Measurements from ENCODE around the gene ATG13. TPM values are rescaled to one million over a fixed set of nuclear protein-coding genes. Genes with fewer than 3 reads are reported as not detected.

Gene ATG13
- total RNA-seq, 1 experiment from 2014 or later = 69.2 TPM

DNA sequence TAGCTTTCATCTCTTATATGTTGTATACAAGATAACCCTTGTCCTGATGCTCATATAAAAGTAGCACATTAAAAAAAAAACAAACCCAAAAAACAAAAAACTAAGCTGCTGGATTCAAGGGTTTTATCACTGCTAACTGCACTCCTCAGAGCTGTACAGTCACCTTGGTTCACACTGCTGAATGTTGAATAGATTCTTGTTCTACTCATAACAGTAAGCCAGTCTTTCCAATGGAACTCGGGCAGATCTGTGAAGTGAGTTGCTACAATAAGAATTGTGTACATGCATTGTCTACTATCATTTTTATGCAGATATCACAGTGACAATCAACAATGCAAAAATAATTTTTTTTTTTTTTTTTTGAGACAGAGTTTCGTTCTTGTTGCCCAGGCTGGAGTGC is 5.0 kb upstream of the ATG13 start:
- ATAC-seq (no peak), DNase-seq (ENCODE audit: low read depth, low spot score) (no peak)
- Histone ChIP-seq H3K36me3 (ENCODE audit: control insufficient read depth in 1 of 2, insufficient read depth in 2 of 2, low read length in 2 of 2) (no peaks in the 10 kb centered on the region), H3K4me3 (replicated peaks in 1 of 2; ENCODE audit: low read depth in 1 of 2, low read length in 2 of 2) (no peak overlapping the region), H3K27me3 (ENCODE audit: insufficient read depth, low read length) (no peaks in the 10 kb centered on the region), H4K20me1 (ENCODE audit: insufficient read depth) (no peaks in the 10 kb centered on the region), H3K9ac (ENCODE audit: low read length) (no peak overlapping the region), H3K27ac (ENCODE audit: low read depth, low read length) (no peak overlapping the region), H3K9me3 (ENCODE audit: control insufficient read depth in 1 of 2, insufficient read depth in 1 of 2, low read depth in 1 of 2, low read length in 2 of 2) (no peaks in the 10 kb centered on the region), H2AFZ (ENCODE audit: low read depth, low read length, poor library complexity, severe bottlenecking) (no peak overlapping the region), H3K4me1 (ENCODE audit: control insufficient read depth in 1 of 2, insufficient read depth in 2 of 2, low read length in 2 of 2) (peaks cover 7 to 13% of the 10 kb centered on the region in 2 experiments), H3K79me2 (ENCODE audit: insufficient read depth, low read length) (no peaks in the 10 kb centered on the region), H3K9me2 (ENCODE audit: insufficient read depth) (no peaks in the 10 kb centered on the region), H3K4me2 (ENCODE audit: low read length) (no peak overlapping the region)
- intact Hi-C loops (cut with micrococcal nuclease) = loop anchor here (10.0 kb wide), 1 partner anchor 228 kb away; the partner anchor contains the start of gene MDK
- ChIA-PET POLR2A (no interaction called here), RAD21 (ENCODE audit: low non-redundant PET in 1 of 2, low total read pairs in 2 of 2, uncharacterized antibody in 2 of 2, unreplicated experiment in 2 of 2) (interaction anchor here in 1 of 2 experiments (0.7 kb wide), 1 partner anchor 253 kb away, joined by 4 read pairs; no protein-coding TSS in a partner anchor), CTCF (interaction anchor here (1.0 kb wide), 1 partner anchor 83 kb away, joined by 3 read pairs; no protein-coding TSS in a partner anchor)
- no TSS peak for BruUV-seq (replicated peaks)
- TF ChIP-seq ELF1 (IDR thresholded peaks at IDR 0.05; ENCODE audit: borderline replicate concordance, low read depth) = no peak

DNA sequence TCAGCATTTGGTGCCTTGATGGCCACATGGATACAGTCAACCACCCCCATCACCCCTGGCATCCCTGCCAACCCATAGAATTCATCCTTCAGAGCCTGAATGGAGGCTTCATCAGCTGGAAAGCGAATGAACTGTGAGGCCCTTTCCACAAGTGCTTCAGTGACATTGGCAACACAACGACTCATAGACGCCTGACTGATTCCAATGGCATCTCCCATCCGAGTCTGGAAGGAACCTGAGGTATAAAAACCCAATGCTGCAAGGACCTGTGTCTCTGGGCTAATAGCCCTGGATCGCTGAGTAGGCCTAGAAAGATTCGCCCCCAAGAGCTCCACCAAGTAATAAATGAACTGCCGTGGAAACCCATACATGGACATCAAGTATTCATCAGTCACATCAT is 1.6 kb upstream of the ATG13 start:
- no peak overlapping the region for H3K27ac ChIP-seq (ENCODE audit: low read depth, low read length)
- peaks cover 13 to 23% of the 10 kb centered on the region in 2 experiments for H3K4me1 ChIP-seq (ENCODE audit: control insufficient read depth in 1 of 2, insufficient read depth in 2 of 2, low read length in 2 of 2)
- no peak overlapping the region for H3K9ac ChIP-seq (ENCODE audit: low read length)
- peak overlapping the region; percentile 92 for H3K4me2 ChIP-seq (ENCODE audit: low read length)
- no peak for TF ChIP-seq POLR2A (IDR thresholded peaks at IDR 0.05; ENCODE audit: borderline replicate concordance, extremely low read depth, insufficient read depth, insufficient read length)
- no peaks in the 10 kb centered on the region for H4K20me1 ChIP-seq (ENCODE audit: insufficient read depth)
- RAD21 ChIA-PET (ENCODE audit: low non-redundant PET in 1 of 2, low total read pairs in 2 of 2, uncharacterized antibody in 2 of 2, unreplicated experiment in 2 of 2) = no interaction called here
- no TSS peak for BruUV-seq (replicated peaks)
- intact Hi-C loops (cut with micrococcal nuclease) = loop anchor here (5.0 to 10.0 kb wide), 2 partner anchors 231 to 378 kb away; partner anchors contain the start of gene MDK
- H3K27me3 ChIP-seq (ENCODE audit: insufficient read depth, low read length) = no peaks in the 10 kb centered on the region
- ATAC-seq (no peak), DNase-seq (ENCODE audit: low read depth, low spot score) (no peak)
- no peak overlapping the region for H2AFZ ChIP-seq (ENCODE audit: low read depth, low read length, poor library complexity, severe bottlenecking)
- H3K36me3 ChIP-seq (ENCODE audit: control insufficient read depth in 1 of 2, insufficient read depth in 2 of 2, low read length in 2 of 2) = no peaks in the 10 kb centered on the region
- peaks cover 22% of the 10 kb centered on the region for H3K79me2 ChIP-seq (ENCODE audit: insufficient read depth, low read length)
- no peaks in the 10 kb centered on the region for H3K9me3 ChIP-seq (ENCODE audit: control insufficient read depth in 1 of 2, insufficient read depth in 1 of 2, low read depth in 1 of 2, low read length in 2 of 2)
- POLR2A ChIA-PET = no interaction called here
- CTCF ChIA-PET = no interaction called here
- no peaks in the 10 kb centered on the region for H3K9me2 ChIP-seq (ENCODE audit: insufficient read depth)
- H3K4me3 ChIP-seq (replicated peaks in 1 of 2; ENCODE audit: low read depth in 1 of 2, low read length in 2 of 2) = no peak overlapping the region
